GM12874 (cell line): ENCODE measurements around the gene NATD1.
A peak's percentile ranks its signal among the peaks of the same experiment; 100 is the strongest.

ENCODE experiments used
- CTCF ChIP-seq: IDR thresholded peaks from 2 replicates; pipeline ENCODE4 v1.5.1; 2011; ENCODE audit warnings: low read depth, mild to moderate bottlenecking, control low read depth, low read length, moderate library complexity; ENCODE audit not compliant: insufficient read depth

Gene NATD1

DNA sequence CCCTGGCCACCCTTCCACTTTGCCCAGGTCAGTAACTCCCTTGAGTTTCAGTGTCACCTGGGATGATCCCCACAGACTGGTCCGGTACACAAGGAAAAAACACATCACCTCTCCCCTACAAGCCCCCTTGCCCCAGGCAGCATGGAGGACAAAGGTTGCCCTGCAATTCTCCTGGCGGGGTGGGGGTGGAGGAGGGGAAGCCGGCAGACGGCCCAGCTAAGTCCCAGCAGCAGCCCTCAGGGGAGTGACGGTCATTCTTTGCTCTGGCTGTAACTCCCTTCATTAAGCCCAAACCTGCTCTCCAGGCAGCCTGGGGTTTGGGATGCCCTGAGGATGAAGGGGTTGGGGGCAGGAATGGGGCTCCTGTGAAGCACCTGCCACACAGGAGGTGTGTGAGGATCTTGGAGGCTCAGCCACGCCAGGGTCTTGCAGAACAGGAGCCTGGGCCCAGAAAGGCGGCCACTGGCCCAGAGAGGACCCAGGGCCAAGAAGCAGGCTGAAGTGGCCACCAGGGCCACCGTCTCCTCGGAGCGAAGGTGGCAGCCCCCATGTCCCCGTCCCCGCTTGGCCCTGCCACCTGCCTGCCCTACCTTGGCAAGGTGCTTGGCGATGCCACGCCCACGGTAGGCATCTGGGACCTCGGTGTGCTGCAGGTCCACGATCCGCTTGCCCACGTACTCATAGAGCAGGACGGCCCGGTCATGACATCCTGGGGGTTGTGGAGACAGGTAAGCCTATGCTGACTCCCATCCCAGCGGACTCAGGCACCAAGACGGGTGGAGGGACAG is 9.5 kb downstream of the NATD1 start:
- no peak for TF ChIP-seq CTCF

GRCh38 chr17:21242780-21243515 is 10.3 kb downstream of the NATD1 start:
- TF ChIP-seq CTCF, result no peak

- no peak for TF ChIP-seq CTCF
Observed at GRCh38 chr17:21242026-21242697, 11.0 kb downstream of the NATD1 start.

DNA sequence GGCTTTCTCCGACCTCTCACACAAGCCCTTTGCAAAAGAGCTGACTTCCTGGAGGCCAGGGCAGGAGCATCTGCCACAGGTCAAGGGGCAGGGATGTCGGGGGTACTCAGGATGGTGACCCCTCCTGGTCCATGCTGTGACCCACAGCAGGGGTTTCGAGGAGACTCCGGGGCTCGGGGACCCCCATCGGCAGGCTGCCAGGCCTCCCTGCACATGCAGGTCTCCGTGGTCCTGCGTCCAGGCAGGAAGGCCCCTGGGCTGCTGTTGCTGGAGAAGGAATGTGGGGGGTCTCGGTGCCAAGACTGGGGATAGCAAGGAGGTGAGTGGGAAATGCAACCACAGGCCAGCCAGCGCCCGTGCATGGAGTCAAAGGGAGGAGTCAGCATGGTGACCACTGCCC is 11.6 kb downstream of the NATD1 start:
- no peak for TF ChIP-seq CTCF

DNA sequence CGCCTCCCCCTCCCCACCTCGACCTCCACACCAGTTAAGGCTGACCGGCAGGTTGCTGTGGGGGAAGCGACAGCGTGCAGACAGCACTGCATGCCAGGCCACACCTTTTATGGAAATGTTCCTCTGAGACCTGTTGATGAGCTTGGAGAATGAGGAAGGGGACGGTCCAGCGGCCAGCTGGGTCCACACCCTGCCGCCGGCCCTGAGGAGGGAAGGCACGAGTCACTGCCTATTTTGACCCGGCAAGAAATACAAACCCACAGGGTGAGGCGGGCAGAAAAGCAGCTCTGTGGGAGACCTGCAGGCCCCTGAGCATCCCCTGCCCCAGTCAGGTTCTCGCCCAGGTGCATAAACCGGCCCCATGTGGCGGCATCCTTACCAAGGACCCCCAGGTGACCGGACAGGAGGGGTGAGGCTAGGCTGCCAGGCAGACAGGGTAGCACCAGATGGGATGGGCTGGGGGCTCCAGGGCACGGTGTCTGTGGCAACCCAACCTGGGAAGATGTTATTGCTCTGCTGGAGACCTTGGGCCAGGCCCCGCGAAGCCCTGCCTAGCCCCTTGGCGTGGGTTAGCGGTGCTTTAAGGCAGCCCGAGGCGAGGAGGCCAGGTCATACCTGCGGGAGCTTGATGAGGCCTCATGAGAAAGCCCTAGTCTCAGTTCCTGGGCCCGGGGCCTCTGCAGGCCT is 12.7 kb downstream of the NATD1 start:
- no peak for TF ChIP-seq CTCF

GRCh38 chr17:21239680-21240368 is 13.4 kb downstream of the NATD1 start:
- peak; percentile 50 for TF ChIP-seq CTCF
